Measurements from ENCODE around the gene SKIL.

The SKIL gene

DNA sequence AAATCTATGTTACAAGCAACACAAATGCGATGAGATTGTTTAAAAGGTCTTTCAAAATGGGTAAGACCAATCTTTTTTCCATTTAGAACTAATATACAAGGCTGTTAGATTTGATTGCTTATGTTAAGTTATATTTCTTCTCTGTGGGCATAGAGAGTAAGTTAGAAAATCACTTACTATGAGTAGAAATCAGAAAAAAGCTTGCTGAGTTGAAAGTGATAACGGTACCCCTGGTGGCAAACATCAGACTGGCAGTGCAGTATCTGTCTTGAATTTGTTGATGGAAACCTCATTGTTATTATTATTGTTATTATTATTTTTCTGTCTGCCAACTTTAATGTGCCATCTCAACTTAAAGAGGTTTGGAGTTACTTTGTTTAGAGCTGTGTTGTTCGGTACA is 73.5 kb downstream of the SKIL start:
- no peak for TF ChIP-seq GATA3 (IDR thresholded peaks at IDR 0.05; ENCODE audit: low read depth, low read length)
- TF ChIP-seq GATA2 (IDR thresholded peaks at IDR 0.05; ENCODE audit: low read depth, low read length) = no peak

DNA sequence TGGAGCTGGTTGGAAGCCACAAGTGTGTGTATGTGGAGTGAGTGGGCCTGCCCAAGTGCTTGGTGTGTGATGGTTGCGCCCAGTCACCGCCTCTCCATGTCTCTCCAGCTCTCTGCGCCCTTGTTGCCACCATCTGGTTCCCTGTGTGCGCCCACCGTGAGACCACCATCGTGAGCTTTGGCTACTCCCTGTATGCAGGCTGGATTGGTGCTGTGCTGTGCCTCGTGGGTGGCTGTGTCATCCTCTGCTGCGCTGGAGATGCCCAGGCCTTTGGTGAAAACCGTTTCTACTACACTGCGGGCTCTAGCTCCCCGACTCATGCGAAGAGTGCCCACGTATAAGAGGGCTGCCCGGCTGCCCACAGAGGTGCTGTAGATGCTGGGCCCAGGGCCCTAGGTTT is 74.9 kb downstream of the SKIL start:
- TF ChIP-seq GATA3 (IDR thresholded peaks at IDR 0.05; ENCODE audit: low read depth, low read length) = no peak
- no peak for TF ChIP-seq GATA2 (IDR thresholded peaks at IDR 0.05; ENCODE audit: low read depth, low read length)

DNA sequence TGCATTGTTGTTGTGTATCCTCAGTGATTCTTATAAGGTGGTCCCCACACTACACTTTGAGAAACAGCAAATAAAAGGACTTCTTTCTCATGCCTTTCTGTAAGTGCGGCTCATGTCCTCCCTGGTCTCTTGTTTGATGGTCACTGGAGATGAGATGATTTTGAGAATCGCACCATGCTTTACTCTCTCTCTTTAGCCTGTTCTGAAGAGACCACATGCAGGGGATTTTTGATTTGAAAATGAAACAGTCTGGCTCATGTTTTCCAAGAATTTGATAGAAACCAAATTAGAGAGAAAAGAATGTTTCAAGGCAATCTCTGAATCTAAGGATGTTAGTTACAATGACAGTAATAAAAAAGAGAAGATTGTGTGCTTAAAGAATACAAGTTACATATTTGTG is 79.2 kb downstream of the SKIL start:
- TF ChIP-seq GATA2 (IDR thresholded peaks at IDR 0.05; ENCODE audit: low read depth, low read length) = no peak
- no peak for TF ChIP-seq GATA3 (IDR thresholded peaks at IDR 0.05; ENCODE audit: low read depth, low read length)

DNA sequence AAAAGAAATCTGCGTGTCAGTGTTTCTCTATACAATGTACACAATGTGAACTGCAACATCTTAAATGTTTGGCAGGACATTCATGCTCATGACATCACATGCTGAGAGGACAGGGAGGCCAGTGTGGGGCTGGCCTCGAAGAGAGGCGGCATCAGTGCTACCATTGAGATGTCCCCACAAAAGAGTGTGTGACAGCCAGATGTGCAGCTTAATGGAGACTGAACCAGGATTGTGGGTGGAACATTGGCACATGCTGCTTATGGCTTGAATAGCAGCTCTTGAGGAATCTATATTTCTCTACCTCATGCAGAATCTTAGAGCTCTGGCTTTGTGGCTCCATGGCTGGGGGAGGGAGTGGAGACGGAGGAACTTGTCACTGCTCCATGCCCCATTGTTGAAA is 79.7 kb downstream of the SKIL start:
- TF ChIP-seq GATA3 (IDR thresholded peaks at IDR 0.05; ENCODE audit: low read depth, low read length) (no peak), GATA2 (IDR thresholded peaks at IDR 0.05; ENCODE audit: low read depth, low read length) (no peak)

DNA sequence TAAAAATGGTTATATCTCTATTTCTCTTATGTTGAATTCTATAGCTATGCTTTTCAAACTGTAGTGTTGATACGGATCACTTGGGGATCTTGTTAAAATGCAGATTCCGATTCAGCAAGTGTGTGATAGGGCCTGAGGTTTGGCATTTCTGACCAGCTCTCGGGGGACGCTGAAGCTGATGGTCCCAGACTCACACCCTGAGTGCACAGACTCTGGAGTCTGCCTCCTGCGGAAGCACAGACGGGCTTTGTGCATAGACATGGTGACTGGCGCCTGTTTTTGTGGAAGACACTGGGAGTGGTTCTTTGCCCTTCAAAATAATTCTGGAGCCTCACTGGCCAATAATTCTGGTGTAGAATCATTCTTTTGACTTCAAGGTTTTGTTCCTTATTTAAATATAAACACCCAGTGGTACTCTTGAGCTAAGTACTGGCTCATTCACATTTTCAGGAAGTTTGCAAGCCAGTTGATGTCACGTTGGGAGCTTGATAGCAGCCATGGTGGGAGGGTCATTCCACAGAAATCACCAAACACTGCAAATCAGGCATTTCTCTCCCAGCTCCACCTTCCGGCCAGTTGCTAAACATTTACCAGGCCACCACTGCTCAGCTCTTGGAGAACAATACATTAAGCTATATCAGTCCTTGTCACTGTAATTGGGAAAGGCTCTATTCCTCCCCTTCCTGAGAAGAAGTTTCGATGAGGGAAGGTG is 80.3 kb downstream of the SKIL start:
- TF ChIP-seq GATA3 (IDR thresholded peaks at IDR 0.05; ENCODE audit: low read depth, low read length) (no peak), GATA2 (IDR thresholded peaks at IDR 0.05; ENCODE audit: low read depth, low read length) (no peak)

DNA sequence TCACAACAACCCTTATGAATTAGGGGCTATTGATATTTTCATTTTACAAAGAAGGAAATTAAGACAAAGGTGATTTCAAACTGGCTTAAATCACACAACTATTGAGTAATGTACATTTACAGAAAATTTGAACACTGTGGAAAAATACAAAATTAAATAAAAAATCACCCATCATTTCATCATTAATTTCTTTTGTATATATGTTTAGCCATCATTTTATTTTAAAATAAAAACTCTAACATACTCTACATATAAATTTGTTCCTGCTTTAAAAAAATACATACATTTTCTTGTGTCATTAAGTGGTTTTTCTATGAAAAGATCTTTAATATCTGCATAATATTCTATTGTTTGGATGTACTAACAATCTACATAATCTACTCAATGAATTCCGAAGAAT is 81.3 kb downstream of the SKIL start:
- TF ChIP-seq GATA2 (IDR thresholded peaks at IDR 0.05; ENCODE audit: low read depth, low read length) (no peak), GATA3 (IDR thresholded peaks at IDR 0.05; ENCODE audit: low read depth, low read length) (no peak)

DNA sequence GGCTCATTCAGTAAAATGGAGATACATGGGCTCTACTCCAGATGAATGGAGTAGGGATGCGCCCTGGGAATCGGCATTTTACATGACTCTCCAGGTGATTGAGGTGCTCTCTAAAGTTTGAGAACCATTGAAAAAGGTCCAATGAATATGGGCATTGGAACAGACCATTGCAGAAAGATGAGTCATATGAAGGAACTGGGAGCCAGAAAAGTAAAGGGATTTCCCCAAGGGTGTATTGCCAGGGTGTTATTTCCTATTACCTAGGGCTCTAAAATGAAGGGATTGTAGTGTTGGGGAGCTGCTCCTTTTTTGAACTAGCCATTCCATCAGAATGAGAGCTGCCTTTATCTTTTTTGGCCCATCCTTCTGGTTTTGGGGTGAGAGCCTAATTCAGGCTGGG is 82.8 kb downstream of the SKIL start:
- TF ChIP-seq GATA2 (IDR thresholded peaks at IDR 0.05; ENCODE audit: low read depth, low read length) (no peak), GATA3 (IDR thresholded peaks at IDR 0.05; ENCODE audit: low read depth, low read length) (no peak)

DNA sequence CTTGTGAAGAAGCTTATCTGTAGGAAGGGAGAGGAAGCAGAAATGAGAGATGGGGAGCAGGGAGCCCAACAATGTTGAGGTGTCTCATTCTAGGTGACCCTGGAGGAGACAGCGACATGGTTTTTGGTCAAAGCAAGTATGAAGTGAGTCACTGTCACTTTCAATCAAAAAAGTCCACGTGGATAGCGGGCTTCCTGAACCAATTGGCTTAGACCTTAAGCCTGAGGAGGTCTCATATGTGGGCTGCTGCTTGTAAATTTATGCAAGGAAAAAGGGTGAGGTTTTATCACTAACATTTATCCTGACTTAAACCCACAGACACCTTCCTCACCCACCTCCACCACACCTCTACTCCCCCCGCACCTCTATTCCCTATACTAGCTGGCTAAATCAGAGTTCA is 83.9 kb downstream of the SKIL start:
- no peak for TF ChIP-seq GATA2 (IDR thresholded peaks at IDR 0.05; ENCODE audit: low read depth, low read length)
- no peak for TF ChIP-seq GATA3 (IDR thresholded peaks at IDR 0.05; ENCODE audit: low read depth, low read length)

DNA sequence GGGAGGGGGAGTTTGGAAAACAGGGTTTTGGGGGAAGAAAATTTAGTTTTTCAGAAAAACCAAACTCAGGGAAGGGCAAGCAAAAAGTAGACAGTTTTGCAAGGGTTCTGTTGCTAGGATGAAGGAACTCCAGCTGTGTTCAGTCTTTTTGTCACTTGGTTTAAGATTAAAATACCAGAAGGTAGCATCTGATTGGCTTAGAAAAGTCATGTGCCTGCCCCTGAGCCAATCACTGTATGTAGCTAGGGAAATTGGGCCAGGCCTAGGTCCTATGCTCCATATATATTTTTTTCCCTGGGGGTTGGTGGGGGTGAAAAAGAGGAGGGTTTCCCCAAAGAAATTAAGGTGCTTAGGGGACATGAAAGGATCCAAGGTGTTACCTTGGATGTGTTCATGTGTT is 85.4 kb downstream of the SKIL start:
- no peak for TF ChIP-seq GATA3 (IDR thresholded peaks at IDR 0.05; ENCODE audit: low read depth, low read length)
- no peak for TF ChIP-seq GATA2 (IDR thresholded peaks at IDR 0.05; ENCODE audit: low read depth, low read length)

DNA sequence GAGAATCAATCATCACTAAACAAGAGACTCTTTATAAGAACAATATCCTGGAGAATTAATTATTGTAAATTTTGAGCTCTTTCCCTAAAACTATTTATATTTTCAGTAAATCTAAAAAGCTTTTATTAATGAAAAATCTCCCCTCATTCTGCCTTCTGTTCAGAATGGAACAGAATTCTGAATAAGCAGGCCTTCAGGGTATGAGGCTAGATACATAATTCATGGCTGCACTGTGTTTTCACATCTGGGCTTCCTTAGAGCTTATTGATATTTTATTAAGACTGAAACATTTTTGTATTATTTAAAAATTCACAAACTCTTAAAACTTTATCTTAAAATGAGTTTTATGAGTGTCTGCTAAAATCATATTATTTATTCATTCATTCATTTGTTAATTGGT is 85.9 kb downstream of the SKIL start:
- TF ChIP-seq GATA2 (IDR thresholded peaks at IDR 0.05; ENCODE audit: low read depth, low read length) (no peak), GATA3 (IDR thresholded peaks at IDR 0.05; ENCODE audit: low read depth, low read length) (no peak)
